Ascending aorta (tissue), 2 donors: ENCODE measurements around the gene AP2A1. TPM values are rescaled to one million over a fixed set of nuclear protein-coding genes. Genes with fewer than 3 reads are reported as not detected.
A peak's percentile ranks its signal among the peaks of the same experiment; 100 is the strongest.

Source experiments
- DNase-seq, 2 donors: peaks; one replicate each; pipeline ENCODE4 v3.0.0-alpha.2; 2019; ENCODE audit warnings: low spot score in 2 of 2
- H3K27ac ChIP-seq, 2 donors: fragments of 200-600 bp; sonication (generic); one replicate each; pipeline ENCODE4 v1.5.1; 2016 to 2017; ENCODE audit warnings: mild to moderate bottlenecking in 1 of 2
- H3K27me3 ChIP-seq: fragments of 200-600 bp; sonication (generic); one replicate; pipeline ENCODE4 v1.5.1; 2017
- H3K36me3 ChIP-seq, 2 donors: fragments of 200-600 bp; sonication (generic); one replicate each; pipeline ENCODE4 v1.5.1; 2016
- H3K4me1 ChIP-seq, 2 donors: fragments of 200-600 bp; sonication (generic); one replicate each; pipeline ENCODE4 v1.5.1; 2016 to 2017; ENCODE audit warnings: mild to moderate bottlenecking in 1 of 2
- H3K4me3 ChIP-seq, 2 donors: fragments of 200-600 bp; sonication (generic); one replicate each; pipeline ENCODE4 v1.5.1; 2016 to 2017; ENCODE audit warnings: mild to moderate bottlenecking in 1 of 2
- H3K9me3 ChIP-seq, 2 donors: fragments of 200-600 bp; sonication (generic); one replicate each; pipeline ENCODE4 v1.5.1; 2016
- CTCF ChIP-seq, 3 experiments: fragments of 200-600 bp in 2 of 3; fragments of 450-650 bp in 1 of 3; sonication (generic) in 2 of 3; IDR thresholded peaks; one replicate each; pipeline ENCODE4 v1.5.1; 2016 to 2019; ENCODE audit warnings: antibody characterized with exemption in 3 of 3, mild to moderate bottlenecking in 1 of 3, moderate library complexity in 1 of 3
- intact Hi-C: fragments of 100-400 bp; cut with DNase I; formaldehyde crosslinking; loops from one replicate; pipeline ENCODE4 v1.15.1; 2023
- total RNA-seq: library from RNA; depleted of rRNA; stranded (reverse); fragments of >200 nt; gene quantifications from one replicate; pipeline ENCODE4 v1.1.0, GENCODE V29; 2016

The AP2A1 gene
- total RNA-seq, 1 donor from 2014 or later: 249 TPM

GRCh38 chr19:49766007-49766929 lies 533 bp upstream of the AP2A1 start:
- peaks cover 10 to 16% of the 10 kb centered on the region in 2 donors for H3K4me1 ChIP-seq
- no peaks in the 10 kb centered on the region for H3K36me3 ChIP-seq
- H3K27ac ChIP-seq: peak overlapping the region; percentile 80 to 87
- intact Hi-C loops: loop anchor here (1.0 to 5.0 kb wide), 8 partner anchors 47 to 279 kb away; partner anchors contain the start of genes FUZ, PRR12, RPL13A and RRAS
- H3K27me3 ChIP-seq: no peaks in the 10 kb centered on the region
- peak; percentile 99 to 100 for DNase-seq
- no peaks in the 10 kb centered on the region for H3K9me3 ChIP-seq
- no peak for TF ChIP-seq CTCF (IDR thresholded peaks at IDR 0.05)
- peak overlapping the region; percentile 73 to 82 for H3K4me3 ChIP-seq

GRCh38 chr19:49767381-49767780 lies 580 bp downstream of the AP2A1 start:
- TF ChIP-seq CTCF (IDR thresholded peaks at IDR 0.05): no peak
- Histone ChIP-seq H3K9me3 (no peaks in the 10 kb centered on the region), H3K27me3 (no peaks in the 10 kb centered on the region), H3K4me1 (peaks cover 10 to 16% of the 10 kb centered on the region in 2 donors), H3K4me3 (peak overlapping the region; percentile 73 to 82), H3K27ac (peak overlapping the region; percentile 79 to 81), H3K36me3 (peaks cover 0 to 3% of the 10 kb centered on the region in 2 donors)
- intact Hi-C loops: loop anchor here (5.0 kb wide), 1 partner anchor 175 kb away; the partner anchor contains the start of gene PRR12
- DNase-seq: no peak

- intact Hi-C loops: loop anchor here (5.0 kb wide), 1 partner anchor 176 kb away; the partner anchor contains the start of gene PRR12
- H3K27me3 ChIP-seq: no peaks in the 10 kb centered on the region
- peak overlapping the region in 1 of 2 donors; percentile 79 for H3K27ac ChIP-seq
- H3K9me3 ChIP-seq: no peaks in the 10 kb centered on the region
- H3K36me3 ChIP-seq: peaks cover 0 to 3% of the 10 kb centered on the region in 2 donors
- no peak for DNase-seq
- peak overlapping the region; percentile 73 to 82 for H3K4me3 ChIP-seq
- H3K4me1 ChIP-seq: peaks cover 10 to 16% of the 10 kb centered on the region in 2 donors
- TF ChIP-seq CTCF (IDR thresholded peaks at IDR 0.05): no peak
These were observed 1.3 kb downstream of the AP2A1 start for GRCh38 chr19:49767967-49768581.

- TF ChIP-seq CTCF (IDR thresholded peaks at IDR 0.05): no peak
- H3K4me1 ChIP-seq: peaks cover 10 to 16% of the 10 kb centered on the region in 2 donors
- peaks cover 0 to 3% of the 10 kb centered on the region in 2 donors for H3K36me3 ChIP-seq
- no peak overlapping the region for H3K27ac ChIP-seq
- no peak overlapping the region for H3K4me3 ChIP-seq
- intact Hi-C loops: no loop called here
- no peak for DNase-seq
- no peaks in the 10 kb centered on the region for H3K27me3 ChIP-seq
- H3K9me3 ChIP-seq: no peaks in the 10 kb centered on the region
These were observed 3.7 kb downstream of the AP2A1 start for GRCh38 chr19:49770529-49770928.

GRCh38 chr19:49771674-49772139 lies 4.9 kb downstream of the AP2A1 start:
- Histone ChIP-seq H3K4me3 (no peak overlapping the region), H3K4me1 (peaks cover 10 to 13% of the 10 kb centered on the region in 2 donors), H3K9me3 (no peaks in the 10 kb centered on the region), H3K27me3 (no peaks in the 10 kb centered on the region), H3K27ac (no peak overlapping the region), H3K36me3 (peaks cover 0 to 9% of the 10 kb centered on the region in 2 donors)
- no peak for TF ChIP-seq CTCF (IDR thresholded peaks at IDR 0.05)
- no peak for DNase-seq
- intact Hi-C loops: no loop called here
